ENCODE data around the gene ADAMTSL5.

DNA sequence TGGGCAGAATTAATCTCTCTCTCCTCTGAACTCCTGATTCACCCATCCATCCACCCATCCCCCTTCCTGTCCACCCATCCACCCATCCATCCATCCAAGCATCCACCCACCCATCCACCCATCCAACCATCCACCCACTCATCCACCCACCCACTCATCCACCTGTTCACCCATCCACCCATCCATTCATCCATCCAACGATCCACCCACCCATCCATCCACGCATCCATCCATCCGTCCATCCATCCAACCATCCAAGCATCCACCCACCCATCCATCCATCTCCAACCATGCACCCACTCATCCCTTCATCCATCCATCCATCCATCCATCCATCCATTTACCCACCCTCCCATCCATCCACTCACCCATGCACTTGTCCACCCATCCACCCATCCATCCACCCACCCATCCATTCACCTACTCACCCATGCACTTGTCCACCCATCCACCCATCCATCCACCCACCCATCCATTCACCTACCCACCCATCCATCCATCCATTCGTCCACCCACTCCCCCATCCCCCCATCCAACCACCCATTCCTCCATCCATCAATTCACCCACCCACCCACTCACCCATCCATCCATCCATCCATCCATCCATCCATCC, 36.6 kb upstream of the ADAMTSL5 start:
- TF ChIP-seq, protein P1, sequence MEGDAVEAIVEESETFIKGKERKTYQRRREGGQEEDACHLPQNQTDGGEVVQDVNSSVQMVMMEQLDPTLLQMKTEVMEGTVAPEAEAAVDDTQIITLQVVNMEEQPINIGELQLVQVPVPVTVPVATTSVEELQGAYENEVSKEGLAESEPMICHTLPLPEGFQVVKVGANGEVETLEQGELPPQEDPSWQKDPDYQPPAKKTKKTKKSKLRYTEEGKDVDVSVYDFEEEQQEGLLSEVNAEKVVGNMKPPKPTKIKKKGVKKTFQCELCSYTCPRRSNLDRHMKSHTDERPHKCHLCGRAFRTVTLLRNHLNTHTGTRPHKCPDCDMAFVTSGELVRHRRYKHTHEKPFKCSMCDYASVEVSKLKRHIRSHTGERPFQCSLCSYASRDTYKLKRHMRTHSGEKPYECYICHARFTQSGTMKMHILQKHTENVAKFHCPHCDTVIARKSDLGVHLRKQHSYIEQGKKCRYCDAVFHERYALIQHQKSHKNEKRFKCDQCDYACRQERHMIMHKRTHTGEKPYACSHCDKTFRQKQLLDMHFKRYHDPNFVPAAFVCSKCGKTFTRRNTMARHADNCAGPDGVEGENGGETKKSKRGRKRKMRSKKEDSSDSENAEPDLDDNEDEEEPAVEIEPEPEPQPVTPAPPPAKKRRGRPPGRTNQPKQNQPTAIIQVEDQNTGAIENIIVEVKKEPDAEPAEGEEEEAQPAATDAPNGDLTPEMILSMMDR (IDR thresholded peaks at IDR 0.05; ENCODE audit: low read length), result no peak
- TF ChIP-seq EZH2 (optimal IDR thresholded peaks at IDR 0.05; ENCODE audit: low read depth, low read length), result no peak
- TF ChIP-seq EZH2phosphoT487 (IDR thresholded peaks at IDR 0.05; ENCODE audit: low read length), result no peak

Data from MM.1S (cell line).